T-helper 2 cell (primary cell): ENCODE data around the gene LILRB2.
"Not testable (repeated sequence)": the region's sequence is repeated elsewhere in the genome, so short reads cannot be mapped to it uniquely, and the experiment has no call there.

Experiments
- DNase-seq, 5 experiments: peaks; one replicate each; pipeline versions ENCODE4 v3.0.0 to v3.0.0-alpha.2; 2012 to 2022

Gene LILRB2

DNA sequence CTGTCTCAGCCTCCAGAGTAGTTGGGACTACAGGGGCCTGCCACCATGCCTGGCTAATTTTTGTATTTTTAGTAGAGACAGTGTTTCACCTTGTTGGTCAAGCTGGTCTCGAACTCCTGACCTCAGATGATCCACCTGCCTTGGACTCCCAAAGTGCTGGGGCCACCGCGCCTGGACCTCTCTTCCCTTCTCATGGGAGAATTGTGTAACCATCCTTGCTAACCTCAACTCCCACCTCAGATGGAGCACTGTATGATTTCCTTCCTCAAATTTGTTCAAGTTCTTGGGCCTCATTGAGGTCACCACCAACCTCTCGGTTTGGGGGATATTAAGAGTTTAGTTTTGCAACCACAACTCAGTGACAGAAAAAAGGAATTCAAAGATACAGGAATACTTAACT is 21.3 kb upstream of the LILRB2 start:
- no peak for DNase-seq

DNA sequence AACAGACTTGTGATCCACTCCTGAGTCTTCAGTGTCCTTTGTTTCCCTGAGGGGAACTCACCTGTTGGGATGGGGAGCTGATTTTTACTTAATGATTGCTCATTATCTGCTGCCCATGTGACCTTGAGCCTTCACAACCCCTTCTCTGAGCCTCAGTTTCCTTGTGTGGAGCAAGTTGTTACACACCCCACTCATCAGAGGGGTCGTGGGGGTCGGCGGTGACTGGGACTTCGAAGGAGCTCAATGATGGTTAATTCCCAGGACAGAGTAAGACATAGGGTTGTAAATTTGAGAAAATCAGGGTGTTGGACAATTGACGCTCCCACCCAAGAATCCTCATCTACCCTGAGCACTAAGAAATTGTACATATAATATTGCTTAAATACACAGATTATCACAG is 18.6 kb upstream of the LILRB2 start:
- no peak for DNase-seq

DNA sequence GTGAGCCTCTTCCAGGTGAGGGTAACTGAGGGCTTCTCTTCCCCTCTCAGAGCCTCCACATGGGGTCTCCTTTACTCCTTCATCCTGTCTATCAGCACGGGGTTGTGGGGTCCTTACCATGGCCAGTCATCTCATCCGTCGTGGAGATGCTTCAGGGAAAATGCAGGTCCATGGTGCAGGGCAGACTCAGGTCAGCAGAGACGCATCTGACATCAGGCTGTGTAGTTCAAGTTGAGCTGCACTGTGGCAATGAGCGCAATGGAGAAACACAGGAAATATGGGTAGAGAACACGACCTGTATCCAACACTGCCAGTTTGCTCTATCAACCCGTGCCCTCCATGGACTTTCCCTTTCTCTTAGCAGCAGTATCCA is 18.2 kb upstream of the LILRB2 start:
- no peak for DNase-seq

GRCh38 chr19:54298357-54299125 is 17.6 kb upstream of the LILRB2 start:
- DNase-seq = no peak

DNA sequence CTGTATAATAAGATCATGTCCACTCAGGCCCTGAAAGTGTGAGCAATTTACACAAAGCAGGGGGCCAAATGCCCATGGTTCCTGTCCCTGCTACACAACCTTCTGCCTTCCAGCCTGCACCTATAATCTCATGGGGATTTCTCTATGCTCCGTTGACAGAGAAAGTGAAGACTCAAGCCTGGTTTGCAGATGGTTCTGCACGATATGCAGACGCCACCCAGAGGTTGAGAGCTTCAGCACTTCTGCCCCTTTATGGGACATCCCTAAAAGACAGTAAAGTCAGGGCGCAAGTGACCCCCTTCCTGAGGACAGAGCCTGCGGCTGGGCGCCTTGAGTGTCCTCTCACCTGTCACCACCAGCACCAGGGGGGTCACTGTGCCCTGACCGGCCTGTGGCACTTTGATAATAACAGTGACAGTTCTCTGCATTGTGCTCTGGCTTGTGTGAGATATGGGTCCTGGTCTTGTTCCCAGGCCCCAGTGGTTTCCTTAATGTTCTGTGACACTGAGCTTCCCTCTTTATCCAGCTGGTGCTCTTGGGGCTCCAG is 16.9 kb upstream of the LILRB2 start:
- no peak for DNase-seq

DNA sequence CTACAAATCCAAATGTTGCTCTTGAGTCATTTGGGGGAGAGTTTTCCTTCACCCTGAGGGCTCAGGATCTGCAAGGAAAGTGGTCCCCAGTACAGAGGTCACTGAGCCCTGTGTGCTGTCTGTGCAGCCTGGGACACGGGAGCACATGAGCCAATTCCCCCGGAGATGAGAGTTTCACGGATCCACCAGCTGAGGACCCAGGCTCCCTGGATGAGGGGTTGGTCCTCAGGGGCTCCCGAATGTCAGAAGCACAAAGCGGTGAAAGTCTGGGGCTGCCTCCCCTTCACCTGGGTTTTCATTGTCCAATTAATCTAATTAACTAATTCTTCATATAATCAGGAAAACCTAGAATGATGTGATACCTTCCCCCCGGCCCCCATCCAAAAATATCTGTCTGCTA is 13.6 kb upstream of the LILRB2 start:
- DNase-seq = no peak

DNA sequence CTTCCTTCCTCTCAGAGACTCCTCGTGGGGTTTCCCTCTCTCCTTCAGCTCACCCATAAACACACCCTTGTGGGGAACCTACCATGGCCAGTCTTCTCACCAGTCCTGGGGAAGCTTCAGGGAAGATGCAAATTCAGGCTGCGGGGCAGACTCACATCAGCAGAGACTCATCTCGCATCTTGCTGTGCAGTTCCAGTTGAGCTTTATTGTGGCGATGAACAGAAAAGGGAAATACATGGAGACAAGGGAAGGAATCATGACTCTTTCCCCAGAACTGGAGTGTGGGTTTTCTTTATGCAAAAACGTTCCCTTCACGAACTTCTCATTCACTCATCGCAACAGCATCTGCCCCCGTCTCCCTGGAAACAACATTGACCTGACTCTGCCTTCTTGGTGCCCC is 8.2 kb upstream of the LILRB2 start:
- DNase-seq = not testable (repeated sequence)

DNA sequence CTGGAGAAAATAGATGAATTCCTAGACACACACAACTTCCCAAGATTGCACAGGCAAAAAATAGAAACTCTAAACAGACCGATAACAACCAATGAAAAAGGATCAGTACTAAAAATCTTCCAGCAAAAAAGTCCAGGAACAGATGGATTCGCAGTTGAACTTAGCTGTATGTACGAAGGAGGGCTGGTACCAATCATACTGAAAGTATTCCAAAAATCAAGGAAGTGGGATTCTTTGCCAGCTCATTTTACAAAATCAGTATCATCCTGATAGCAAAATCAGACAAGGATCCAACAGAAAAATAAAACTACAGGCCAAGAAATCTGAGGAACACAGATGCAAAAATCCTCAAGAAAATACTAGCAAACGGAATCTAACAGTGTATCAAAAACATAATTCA is 6.5 kb upstream of the LILRB2 start:
- no peak for DNase-seq

DNA sequence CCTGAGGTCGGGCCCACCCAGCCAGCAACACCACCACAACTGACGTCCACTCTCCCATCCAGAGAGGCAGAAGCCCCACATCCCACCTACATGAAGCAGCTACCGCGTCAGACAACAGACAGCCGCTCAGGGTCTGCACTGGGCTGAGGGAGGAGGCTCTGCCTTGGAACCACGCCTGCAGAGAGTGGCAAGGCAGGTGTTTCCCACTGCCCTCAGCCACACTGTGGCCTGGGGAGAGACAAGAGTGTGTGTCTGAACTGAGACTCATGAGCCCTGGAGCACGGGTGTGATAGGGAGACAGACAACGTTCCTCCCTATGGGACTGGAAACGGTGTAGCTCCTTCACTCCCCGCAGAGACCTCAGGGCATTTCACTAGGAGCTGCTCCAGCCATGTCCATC is 5.4 kb upstream of the LILRB2 start:
- not testable (repeated sequence) for DNase-seq

- not testable (repeated sequence) for DNase-seq
Measured at GRCh38 chr19:54285427-54286056, 4.6 kb upstream of the LILRB2 start.

DNA sequence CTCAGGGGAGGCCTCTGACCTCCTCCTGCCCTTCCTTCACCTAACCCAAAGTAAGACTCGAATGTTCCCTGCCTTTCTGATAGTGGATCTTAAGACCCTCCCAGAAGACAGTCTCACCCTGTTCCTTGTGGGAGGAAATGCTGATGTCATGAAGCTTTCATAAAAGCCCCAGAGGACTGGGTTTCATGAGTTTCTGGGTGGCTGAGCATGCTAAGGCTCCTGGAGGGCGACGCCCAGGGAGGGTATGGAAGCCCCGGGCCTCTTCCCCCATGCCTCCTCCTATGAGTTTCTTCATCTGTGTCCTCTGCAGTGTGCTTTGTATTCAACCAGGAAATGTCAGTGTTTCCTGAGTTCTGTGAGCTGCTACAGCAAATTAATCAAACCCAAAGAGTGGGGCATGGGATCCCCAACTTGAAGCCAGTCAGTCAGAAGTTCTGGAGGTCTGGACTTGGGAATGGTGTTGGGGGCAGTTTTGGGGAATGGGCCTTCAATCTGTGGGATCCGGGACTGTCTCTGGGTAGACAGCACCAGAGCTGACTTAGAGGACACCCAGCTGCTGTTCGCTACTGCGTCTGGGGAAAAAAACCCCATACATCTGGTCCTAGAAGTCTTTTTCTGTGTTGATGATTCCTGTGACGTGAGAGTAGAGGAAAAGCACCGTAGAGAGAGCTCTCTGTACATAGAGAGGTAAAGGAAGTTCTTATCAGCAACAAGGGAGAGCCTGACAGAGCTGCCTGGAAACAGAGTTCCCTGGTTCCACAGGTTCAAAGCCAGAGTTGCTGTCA is 2.0 kb upstream of the LILRB2 start:
- no peak for DNase-seq

DNA sequence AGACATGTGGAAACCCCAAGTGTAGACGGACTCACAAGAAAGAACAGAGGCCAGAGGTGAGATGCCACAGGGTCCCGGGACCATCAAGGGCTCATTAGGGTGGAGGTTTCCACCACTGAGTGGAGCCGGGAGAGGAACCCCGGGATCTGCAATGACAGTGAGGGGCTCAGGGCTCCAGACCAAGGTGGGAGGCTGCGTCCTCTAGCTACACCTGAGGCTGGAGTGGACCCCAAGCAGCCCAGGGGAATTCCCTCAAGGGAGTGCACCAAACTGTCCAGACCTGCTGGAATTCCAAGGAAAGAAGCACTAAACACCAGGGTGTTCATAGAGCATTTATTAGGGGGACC is 792 bp upstream of the LILRB2 start:
- DNase-seq = not testable (repeated sequence)

DNA sequence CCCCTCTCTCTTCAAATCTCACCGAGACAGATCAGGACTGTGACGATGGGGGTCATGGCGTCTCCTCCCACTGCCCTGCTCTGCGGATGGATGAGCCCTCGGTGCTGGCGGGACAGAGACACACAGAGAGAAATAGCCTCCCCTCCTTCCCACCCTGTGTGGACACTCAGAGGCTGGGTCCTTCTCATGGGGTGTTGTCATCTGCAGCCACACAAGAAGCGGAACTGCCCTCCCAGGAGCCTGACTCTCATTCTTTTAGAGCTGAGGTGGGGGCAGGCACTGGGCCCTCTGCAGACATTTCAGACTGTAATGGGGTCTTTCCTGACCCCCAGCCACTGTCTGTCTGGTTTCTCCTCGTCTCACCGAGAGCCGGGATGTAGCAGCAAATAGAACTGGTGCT is 469 bp downstream of the LILRB2 start:
- not testable (repeated sequence) for DNase-seq

GRCh38 chr19:54280025-54280424 is 885 bp downstream of the LILRB2 start:
- not testable (repeated sequence) for DNase-seq

- no peak for DNase-seq
Measured at GRCh38 chr19:54279406-54279962, 1.4 kb downstream of the LILRB2 start.

- DNase-seq = not testable (repeated sequence)
Measured at GRCh38 chr19:54278571-54279195, 2.2 kb downstream of the LILRB2 start.

DNA sequence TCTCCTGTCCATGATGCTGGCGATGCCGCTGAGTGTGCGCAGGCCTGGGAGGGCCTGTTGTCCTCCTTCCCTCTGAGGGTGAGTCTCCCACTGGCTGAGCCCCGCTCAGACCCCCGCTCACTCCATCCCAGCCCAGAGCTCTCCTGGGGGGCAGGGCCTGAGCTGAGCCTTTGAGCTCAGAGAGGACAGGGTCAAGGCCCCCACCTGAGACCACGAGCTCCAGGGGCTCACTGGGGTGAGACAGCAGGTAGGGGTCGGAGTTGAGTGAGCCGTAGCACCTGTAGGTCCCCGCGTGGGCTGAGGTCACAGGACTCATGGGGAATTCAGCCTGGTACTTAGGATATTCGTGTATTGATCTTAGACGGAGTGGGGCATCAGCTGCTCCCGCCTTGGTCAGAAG is 2.9 kb downstream of the LILRB2 start:
- DNase-seq = not testable (repeated sequence)

GRCh38 chr19:54277111-54277615 is 3.7 kb downstream of the LILRB2 start:
- DNase-seq = not testable (repeated sequence)

GRCh38 chr19:54275951-54276350 is 5.0 kb downstream of the LILRB2 start:
- DNase-seq = no peak

DNA sequence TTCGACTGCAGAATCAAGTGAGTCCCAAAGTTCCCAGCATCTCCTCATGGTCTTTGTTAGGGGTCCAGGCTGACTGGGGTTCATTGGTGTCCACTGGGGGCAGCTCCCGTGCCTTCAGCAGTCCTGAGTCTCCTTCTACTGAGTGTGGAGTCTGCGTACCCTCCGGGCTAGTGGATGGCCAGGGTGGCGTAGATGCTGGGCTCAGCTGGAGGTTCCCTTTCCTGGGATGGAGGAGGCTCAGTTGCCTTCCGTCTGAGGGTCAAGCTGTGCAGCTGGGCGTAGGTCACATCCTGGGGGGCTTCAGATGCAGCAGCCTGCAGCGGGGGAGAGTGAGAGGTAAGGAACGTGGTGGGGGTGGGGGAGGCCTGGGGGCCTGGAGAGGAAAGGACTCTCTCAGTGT is 6.4 kb downstream of the LILRB2 start:
- not testable (repeated sequence) for DNase-seq

GRCh38 chr19:54273821-54274220 is 7.1 kb downstream of the LILRB2 start:
- DNase-seq = no peak

GRCh38 chr19:54272181-54272580 is 8.7 kb downstream of the LILRB2 start:
- not testable (repeated sequence) for DNase-seq
